HG02884 (cell line): ENCODE measurements around the gene MDFIC2.
"Not testable (repeated sequence)": the region's sequence is repeated elsewhere in the genome, so short reads cannot be mapped to it uniquely, and the experiment has no call there.

Experiments
- ATAC-seq: cut with Tn5 transposase; IDR thresholded peaks from one replicate; pipeline ENCODE4 v1.9.1; 2021; ENCODE audit warnings: mild to moderate bottlenecking, moderate library complexity; ENCODE audit not compliant: unreplicated experiment

The MDFIC2 gene

GRCh38 chr3:70264122-70264780 lies 48.2 kb downstream of the MDFIC2 start:
- ATAC-seq: no peak

DNA sequence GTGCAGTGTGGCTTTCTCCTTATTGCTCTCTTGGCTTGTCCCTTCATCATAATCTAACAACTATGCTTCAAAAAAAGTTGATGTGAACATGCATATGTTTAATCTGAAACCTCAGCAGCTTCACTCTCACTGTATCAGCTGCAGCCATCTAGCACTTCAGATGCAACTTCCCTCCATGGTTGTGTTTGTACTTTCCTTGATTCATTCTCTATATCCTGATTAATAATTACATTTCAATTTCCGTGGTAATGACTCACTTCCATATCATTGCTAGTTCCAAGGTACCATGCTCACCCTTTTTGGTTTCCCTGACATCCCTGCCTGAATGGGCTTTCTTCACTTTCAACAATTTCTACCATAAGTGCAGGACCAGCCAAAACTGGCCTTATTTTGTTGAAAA lies 51.2 kb downstream of the MDFIC2 start:
- no peak for ATAC-seq

DNA sequence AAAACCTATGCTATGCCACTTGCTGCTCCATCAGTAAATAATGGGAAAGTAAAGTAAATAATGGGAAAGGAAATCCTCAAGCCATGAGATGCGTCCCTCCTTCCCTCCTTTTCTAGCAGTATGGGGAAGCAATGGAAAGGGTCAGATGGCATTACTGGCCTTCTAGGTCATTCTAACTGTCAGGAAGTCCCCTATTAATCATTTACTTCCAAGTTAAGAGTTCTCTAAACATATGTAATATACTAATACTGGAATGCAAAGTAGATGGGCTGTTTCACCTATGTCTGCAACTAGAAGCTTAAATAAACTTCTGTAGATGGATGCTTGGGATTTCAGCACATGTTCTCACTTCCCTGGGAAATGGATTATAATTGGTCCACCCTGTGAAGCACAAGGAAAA lies 55.9 kb downstream of the MDFIC2 start:
- no peak for ATAC-seq

- no peak for ATAC-seq
Observed at GRCh38 chr3:70250492-70250891, 61.9 kb downstream of the MDFIC2 start.

DNA sequence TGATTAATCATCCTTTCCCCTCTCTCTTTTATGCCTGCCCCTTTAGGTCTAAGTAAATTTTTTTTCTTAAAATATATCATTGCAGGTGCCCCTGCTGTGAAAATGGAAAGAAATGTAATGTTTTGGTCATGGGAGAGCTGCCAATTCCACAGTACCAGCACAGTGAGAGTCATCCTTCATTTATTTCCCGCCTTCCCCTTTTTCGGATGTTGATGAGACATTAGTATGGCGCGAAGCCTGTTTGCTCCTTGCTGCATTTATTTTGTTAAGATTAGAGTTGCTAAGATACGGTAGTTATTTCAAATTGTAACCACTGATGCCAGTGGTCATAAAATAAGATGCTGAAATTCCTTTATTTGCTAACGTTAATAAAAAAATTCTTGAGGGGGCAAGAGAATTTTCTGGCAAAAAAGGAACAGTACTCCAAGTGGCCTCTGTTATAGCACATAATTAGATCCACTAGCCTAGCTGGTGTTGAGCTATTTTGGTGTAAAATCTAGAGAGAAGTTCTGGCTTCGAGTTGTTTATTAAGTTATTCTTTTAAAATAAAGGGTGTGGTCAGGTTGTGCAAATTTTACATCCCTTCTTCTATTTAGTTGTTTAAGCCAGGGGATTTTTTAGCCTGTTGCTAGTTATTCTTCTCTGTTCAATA lies 62.8 kb downstream of the MDFIC2 start:
- ATAC-seq: no peak

DNA sequence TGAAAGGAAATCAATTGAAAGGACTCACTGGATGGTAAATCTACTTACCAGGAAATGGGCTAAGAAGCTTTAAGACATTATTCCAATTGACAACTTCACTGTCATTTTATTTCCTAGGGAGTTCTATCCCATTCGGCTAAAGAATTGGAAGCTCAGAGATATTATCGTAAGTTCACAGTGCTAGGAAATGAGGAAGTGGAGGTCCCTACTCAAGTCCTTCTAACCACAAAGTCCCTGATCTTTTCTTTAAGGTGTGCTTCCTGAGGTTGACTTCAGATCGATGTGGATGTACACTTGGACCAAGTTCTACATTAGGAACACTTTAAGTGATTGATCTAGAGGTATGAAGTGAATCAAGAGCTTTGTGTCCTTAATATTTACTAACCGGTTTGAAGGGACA lies 63.6 kb downstream of the MDFIC2 start:
- no peak for ATAC-seq

- ATAC-seq: no peak
Observed at GRCh38 chr3:70247955-70248354, 64.5 kb downstream of the MDFIC2 start.

- ATAC-seq: no peak
Observed at GRCh38 chr3:70245746-70246525, 66.5 kb downstream of the MDFIC2 start.

DNA sequence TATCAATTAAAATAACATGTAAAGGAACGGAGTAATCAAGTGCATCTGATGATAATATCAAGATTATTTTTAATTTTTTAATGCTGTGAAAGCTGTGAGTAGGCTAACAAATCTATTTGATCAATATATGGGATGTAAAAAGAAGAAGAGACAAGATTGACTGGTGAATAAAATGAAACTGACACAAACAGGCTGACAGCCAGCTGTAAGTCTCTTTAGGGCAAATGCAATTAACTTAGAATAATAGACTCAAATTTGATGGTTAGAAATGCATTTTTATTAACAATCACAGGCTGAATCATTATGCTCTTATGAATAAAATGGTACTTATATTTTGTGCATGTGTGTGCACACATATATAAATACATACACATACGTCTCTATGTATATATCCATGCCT lies 68.0 kb downstream of the MDFIC2 start:
- no peak for ATAC-seq

- no peak for ATAC-seq
Observed at GRCh38 chr3:70242297-70242882, 70.0 kb downstream of the MDFIC2 start.

DNA sequence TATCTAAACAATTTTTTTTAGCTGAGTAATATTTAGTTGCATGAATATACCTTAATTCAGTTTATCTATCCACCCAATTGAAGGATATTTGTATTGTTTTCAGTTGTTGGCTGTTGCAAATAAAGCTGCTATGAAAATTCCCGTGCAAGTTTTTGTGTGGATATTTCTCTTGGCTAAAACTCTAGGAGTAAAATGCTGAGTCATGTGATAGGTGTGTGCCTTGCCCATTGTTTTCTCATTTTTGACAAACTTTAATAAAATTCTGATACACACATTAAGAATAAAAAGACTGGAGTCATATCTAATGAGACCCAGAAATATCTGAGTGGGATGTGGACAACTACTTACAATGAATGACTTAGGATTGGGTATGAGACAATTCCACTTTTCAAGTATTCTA lies 78.6 kb downstream of the MDFIC2 start:
- ATAC-seq: no peak

- no peak for ATAC-seq
Observed at GRCh38 chr3:70233112-70233511, 79.3 kb downstream of the MDFIC2 start.

- no peak for ATAC-seq
Observed at GRCh38 chr3:70231266-70231701, 81.2 kb downstream of the MDFIC2 start.

- no peak for ATAC-seq
Observed at GRCh38 chr3:70227437-70227836, 85.0 kb downstream of the MDFIC2 start.

DNA sequence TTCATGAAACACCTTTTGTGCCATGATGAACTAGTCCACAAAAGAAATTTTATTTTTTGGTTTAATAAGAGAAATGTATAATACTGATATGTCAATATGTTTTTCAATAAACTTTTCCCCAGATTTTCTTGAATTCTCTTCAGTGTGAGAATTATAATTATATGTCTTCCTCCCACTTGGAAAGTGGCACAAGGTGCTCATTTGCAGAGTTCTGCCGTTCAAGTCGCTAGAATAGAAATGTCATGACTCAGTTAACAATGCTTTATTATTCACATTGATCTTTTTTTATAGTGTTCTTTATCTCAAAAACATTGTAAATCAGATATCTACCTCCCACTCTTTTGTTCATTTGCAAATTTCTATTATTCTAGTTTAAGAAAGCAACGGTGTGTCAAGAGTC lies 87.3 kb downstream of the MDFIC2 start:
- ATAC-seq: no peak

GRCh38 chr3:70224337-70224736 lies 88.1 kb downstream of the MDFIC2 start:
- no peak for ATAC-seq

GRCh38 chr3:70218471-70218870 lies 94.0 kb downstream of the MDFIC2 start:
- no peak for ATAC-seq

- not testable (repeated sequence) for ATAC-seq
Observed at GRCh38 chr3:70211274-70211673, 101.2 kb downstream of the MDFIC2 start.

DNA sequence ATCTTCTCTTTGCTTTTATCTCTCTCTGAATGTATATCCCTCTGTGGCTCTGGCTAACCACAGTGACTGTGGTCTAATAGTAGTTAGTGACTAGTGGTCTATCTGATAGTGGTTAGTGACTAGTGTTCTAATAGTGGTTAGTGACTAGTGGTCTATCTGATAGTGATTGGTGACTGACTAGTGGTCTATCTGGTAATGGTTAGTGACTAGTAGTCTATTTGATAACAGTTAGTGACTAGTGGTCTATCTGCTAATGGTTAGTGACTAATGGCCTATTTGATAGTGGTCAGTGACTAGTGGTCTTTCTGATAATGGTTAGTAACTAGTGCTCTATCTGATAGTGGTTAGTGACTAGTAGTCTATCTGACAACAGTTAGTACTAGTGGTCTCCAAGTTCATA lies 110.5 kb downstream of the MDFIC2 start:
- no peak for ATAC-seq

GRCh38 chr3:70189884-70190473 lies 122.5 kb downstream of the MDFIC2 start:
- ATAC-seq: no peak

DNA sequence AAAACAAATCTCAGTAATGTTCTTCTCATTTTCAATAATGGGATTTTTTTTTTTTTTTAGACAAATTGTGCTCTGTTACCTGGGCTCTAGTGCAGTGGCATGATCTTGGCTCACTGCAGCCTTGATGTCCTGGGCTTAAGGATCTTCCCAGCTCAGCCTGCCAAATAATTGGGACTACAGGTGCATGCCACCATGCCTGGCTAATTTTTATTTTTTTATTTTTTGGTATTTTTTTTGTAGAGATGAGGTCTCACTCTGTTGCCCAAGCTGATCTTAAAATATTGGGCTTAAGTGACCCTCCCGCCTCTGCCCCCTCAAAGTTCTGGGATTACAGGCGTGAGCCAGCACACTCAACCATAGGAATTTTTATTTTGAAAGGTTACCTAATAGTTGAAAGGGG lies 126.2 kb downstream of the MDFIC2 start:
- ATAC-seq: no peak
